SHP77 treated with DMSO at 0.1 percent for 48 hours (cell line): ENCODE data around the gene RBM33.

Experiments
- DNase-seq: peaks from one replicate; lab custom pipeline; 2025; lab: John Stamatoyannopoulos, UW

RBM33 gene

DNA sequence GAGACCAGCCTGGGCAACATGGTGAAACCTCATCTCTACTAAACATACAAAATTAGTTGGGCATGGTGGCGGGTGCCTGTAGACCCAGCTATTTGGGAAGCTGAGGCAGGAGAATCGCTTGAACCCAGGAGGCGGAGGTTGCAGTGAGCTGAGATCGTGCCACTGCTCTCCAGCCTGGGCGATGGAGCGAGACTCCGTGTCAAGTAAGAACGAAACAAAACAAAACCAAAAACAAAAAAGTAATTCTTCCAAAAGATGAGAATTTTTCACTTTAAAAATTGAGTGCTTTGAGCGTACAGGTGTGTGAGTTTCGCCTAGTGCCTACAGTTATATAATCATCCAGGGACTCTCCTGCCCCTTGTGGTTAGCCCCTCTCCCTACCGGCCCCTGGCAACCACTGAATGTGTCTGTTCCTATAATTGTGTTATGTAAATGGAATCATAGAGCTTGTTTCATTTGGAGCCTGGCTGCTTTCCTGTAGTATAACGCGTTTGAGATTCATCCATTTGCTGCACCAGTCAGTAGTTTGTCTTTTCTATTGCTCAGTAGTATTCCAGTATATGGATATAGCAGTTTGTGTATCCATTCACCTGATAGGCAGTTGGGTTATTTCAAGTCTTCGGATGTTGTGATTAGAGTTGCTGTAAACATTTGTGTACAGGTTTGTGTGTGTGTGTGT, 80.0 kb downstream of the RBM33 start:
- DNase-seq = no peak

DNA sequence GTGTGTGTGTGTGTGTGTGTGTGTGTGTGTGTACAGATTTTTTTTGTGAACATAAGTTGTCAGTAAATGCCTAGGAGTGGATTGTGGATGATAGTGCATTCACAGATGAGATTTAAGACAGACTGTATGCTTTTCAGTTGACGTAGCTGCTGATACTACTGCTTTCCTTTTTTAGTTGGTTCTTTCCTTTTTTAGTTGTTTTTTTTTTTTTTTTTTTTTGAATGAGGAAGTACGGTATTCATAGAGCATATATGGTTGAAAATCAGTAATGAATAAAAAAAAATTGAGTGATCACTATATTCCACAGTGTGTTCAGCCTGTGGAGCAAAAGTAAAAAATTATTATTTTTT, 80.5 kb downstream of the RBM33 start:
- DNase-seq = no peak

DNA sequence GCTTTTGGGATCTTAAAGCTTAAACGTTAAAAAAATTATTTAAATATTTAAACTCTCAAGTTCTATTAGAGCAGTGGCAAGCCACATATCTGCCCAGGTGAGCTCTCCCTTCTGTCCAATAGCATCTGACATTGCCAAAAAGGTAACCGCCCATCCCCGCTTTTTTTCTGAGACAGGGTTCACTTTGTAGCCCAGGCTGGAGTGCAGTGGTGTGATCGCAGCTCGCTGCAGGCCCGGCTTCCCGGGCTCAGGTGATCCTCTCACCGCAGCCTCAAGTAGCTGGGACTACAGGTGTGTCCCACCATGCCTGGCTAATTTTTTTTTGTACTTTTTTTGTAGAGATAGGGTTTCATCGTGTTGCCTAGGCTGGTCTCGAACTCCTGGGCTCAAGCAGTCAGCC, 83.2 kb downstream of the RBM33 start:
- DNase-seq = no peak

DNA sequence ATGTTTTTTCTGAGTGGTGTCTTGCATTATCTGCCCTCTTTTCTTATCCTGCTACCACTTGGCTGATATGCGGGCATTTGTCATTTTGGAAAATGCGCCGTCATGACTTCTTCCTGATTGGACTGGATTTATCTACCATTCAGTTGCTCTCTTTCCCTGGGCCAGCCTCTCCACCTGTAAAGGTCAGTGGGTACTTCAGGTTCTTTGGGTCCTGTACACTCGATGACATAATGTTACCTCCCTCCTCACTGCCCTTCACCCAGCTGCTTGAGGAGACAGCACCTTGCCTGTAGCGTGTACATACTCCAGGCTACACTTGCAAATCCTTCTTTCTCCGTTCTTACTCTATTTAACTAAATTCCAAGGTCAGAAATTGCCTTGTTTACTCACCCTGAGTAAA, 83.7 kb downstream of the RBM33 start:
- DNase-seq = no peak

DNA sequence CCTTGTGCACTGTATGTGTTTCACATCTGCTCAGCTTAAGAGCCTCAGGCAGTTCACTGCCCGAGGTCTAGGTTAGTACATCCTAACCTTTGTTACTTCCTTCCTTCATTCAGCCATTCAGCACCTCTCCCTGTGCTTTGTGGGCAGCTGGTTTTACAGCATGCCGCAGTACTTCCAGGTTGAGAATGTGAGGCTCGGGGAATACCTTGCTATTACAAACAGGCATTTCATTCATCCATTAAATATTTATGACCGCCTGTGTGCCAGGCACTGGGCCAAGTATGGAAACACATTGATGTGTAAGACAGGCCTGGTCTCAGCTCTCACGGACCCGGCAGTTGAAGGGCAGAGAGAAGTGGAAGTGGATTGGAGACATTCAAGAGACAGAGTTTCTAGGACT, 85.4 kb downstream of the RBM33 start:
- DNase-seq = no peak

DNA sequence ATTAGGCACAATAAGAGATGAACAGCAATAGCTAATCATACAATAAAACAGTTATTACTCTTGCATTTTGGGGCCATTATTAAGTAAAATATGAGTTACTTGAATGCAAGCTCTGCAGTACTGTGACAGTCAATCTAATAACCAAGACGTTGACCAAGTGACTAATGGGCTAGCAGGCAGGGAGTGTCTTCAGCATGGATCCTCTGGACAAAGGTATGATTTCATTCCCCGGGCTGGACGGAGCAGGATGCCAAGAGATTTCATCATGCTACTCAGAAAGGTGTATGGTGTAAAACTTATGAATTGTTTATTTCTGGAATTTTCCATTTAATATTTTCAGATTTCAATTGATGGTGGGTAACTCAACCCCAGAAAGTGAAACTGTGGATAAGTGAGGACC, 86.9 kb downstream of the RBM33 start:
- DNase-seq = no peak

DNA sequence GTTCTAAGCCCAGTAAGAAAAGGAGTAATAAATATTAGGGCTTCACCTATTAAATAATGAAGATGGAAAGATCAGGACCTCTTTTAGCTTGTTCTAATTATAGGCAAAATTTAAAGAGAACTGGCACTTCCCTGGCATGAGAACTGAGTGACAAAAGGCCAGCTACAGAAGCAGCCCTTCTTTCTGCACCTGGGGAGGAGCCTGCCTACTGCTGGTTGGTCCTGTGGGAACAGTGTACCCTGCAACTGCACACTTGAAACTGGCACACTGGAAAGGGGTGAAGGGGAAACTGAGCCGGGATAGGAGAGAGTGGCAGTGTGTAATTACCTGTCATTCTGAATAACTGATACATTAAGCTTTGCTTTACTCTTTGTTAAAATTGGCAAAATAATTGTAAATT, 87.4 kb downstream of the RBM33 start:
- DNase-seq = no peak

DNA sequence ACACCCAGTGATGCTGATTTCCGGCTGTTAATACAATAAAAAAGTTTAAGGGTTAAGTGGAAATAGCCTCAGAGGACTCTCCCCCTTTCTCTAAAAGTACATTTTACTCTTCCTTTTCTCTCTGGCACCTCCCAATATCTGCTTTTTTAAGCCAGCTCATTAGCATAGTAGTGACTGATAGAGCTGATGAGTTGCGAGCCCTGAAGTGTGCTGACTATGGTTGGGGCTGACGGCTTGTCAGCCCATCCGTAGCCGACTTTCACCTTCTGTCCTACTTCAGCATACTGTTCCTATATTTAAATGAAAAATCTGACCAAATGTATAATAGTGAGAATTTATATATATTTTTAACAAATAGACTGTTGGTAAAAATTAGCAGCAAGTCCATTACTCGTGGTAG, 87.8 kb downstream of the RBM33 start:
- DNase-seq = no peak

DNA sequence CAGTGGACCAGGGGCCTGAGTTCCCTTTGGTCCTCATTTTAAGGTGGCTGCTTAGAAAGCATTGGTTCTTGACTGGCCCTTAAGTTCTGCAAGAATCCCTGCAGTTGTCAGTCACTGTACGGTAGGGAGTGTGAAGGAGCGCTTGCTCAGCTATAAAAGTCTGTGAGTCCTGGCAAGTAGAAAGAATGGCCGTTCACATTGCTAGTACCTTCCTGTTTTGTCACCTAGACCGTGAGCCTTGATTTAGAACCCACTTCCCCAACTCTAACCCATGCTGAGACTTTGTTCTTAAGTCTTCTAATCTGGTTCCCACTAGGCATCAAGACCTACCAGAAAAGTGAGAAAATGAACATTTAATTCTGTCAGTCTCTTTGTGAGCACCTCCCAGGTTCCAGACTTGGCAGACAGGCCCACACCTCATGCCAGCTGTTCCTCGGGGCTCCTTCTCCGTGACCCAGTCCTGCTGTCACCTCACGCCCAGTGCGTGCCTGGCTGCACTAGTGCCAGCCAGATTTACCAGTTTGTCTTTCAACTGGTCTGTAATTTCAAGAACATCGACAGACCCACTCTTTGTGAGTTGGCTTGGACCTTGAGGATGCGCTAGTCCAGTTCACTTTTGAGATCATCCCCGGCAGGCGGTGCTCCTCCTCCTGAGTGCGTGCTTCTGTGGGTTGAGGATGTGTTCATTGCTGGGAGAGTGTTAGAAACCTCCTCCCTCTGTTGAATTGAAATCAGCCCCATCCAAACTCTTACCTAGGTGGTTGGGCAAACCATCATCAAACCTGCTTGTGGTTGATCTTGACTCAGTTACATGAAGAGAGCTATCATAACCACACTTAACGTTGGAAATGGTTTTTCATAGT, 89.4 kb downstream of the RBM33 start:
- DNase-seq = no peak

DNA sequence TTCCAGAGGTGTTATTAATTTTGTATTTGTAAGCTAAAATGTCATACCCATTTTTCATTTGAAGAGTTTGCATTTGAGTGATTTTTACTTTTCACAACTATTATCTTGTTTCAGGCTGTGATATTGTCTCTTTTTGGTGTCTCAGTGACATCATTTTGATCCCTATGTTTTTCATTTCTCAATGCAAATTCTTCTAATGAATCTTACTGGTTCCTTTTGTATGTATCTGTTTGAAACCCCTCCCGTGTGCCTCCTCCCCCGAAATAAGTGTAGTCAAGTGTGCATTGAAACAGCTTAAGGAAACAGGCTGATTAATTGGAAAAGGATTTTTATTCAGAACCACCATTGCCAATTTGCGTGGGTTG, 90.0 kb downstream of the RBM33 start:
- DNase-seq = no peak

DNA sequence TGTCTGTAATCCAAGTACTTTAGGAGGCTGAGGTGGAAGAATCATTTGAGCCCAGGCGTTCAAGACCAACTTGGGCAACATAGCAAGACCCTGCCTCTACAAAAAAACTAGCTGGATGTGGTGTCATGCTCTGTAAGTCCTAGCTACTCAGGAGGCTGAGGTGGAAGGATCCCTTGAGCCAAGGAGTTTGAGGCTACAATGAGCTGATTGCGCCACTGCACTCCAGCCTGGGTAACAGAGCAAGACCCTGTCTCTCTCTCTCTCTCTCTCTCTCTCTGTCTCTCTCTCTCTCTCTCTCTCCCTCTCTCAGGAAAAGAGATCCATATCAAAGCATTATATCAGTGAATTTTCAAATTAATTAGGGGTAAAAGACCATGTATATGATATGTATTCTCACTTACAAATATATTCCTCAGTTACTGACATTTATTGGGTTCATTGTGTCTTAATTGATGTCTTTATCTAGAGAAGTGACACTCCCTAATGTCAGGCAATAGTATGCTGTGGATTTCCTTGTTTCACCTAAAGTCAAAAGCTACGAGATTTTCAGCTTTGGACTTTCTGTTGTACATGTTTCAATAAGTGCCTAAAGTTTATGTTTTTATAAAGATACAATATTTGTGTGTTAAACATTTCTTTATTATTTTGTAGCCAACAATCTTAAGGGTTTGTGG, 91.1 kb downstream of the RBM33 start:
- no peak for DNase-seq

DNA sequence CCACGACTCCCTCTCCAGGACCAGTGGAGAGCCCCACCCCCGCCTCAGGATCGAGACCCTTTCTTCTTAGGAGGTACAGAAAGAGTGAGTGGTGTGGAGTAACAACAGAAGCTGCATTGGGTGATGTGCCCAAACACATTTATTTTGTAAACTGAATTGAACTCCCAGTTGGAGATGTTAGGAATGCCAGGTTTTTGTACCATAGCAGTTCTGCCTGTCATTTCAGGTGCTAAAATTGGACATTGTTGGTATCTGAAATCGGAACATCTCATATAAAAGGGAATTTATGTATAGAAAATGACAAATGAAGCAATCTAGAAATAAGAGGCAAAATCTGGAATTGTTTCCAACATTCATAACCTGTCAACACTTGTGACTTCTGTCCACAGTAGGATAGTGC, 93.1 kb downstream of the RBM33 start:
- DNase-seq = no peak

DNA sequence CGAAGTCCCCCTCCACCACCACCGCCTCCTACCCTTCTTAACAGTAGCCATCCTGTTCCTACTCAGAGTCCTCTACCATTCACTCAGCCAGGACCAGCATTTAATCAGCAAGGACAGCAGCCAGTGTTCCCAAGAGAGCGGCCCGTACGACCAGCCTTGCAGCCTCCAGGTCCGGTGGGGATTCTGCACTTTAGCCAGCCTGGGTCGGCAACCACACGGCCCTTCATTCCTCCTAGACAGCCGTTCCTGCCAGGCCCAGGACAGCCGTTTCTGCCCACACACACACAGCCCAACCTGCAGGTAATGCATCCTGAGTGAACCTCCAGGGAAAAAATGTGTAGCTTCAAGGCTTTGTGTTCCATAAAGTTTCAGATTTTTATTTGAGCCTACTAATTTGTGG, 93.6 kb downstream of the RBM33 start:
- DNase-seq = no peak

DNA sequence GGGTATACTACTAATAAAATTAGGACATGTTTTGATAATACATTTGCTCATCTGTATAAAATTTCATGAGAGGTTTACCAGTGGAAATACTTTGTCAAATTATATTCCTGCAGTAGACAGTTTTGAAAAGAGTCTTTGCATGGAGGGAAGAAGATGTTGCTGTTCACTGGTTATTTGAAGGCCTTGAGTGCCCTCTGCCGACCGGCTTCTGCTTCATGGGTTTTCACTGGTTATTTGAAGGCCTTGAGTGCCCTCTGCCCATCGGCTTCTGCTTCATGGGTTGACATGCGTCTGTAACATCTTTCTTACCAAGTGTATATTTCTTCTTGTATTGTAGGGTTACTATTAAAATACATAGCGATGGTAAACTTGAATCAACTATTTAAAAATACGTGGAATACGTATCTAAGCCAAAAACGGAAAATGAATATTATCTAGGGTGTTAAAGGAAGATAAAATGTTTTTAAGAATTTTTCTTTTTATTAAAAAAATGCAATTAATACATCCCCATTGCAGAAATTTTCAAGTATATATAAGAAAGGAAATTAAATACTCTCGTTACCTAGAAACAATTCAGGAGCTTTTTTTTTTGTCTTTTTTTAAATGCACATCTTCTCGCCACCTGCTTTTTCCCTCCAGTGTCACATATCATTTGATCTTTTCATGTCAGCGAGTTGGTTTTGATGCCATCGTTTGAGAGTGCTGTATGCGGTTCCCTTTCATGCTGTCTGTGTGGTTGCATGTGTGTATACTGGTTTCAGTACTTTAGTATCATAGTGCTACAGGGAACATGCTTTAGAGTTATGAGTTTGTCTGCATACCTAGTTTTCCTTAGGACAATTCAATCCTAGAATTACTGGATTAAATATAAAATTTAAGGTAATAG, 94.4 kb downstream of the RBM33 start:
- no peak for DNase-seq

DNA sequence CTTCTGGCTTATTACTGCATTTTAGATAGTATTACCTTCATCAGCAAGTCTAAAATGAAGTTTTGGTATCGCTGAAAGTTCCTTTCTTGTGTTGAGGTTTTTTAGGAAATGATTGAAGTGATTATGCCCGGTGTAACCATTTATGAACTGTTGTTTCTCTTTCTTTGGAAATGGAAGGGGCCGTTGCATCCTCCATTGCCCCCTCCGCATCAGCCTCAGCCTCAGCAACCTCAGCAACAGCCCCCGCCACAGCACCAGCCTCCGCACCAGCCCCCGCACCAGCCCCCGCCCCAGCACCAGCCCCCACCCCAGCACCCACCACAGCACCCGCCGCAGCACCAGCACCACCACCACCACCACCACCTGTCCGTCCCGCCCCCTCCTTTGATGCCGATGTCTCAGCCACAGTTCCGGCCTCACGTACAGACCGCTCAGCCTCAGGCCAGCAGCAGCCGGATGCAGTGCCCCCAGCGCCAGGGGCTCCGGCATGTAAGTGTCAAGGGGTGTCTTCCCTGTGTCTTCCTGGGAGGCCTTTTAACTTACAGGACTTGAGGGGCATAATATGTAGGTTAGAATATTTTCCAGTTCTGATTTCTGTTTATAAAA, 95.2 kb downstream of the RBM33 start:
- DNase-seq = no peak

DNA sequence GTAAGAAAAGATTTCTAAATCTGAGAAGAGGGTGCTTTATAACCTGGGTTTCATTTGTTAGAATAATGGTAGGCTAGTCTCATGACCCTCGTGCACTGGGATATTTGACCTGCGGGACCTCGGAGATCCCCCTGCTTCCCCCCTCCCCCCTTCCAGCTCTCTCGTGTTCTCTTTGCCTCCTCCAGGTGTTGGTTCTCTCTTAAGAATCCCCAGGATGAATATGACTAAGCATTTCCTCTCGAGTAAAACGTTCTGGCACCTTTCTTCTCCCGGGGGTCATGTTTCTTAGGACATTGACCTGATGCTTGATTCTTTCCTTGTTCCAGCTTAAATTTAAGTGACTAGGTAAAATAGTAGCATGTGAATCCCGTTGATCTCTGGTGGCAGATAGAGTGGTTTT, 96.6 kb downstream of the RBM33 start:
- no peak for DNase-seq

DNA sequence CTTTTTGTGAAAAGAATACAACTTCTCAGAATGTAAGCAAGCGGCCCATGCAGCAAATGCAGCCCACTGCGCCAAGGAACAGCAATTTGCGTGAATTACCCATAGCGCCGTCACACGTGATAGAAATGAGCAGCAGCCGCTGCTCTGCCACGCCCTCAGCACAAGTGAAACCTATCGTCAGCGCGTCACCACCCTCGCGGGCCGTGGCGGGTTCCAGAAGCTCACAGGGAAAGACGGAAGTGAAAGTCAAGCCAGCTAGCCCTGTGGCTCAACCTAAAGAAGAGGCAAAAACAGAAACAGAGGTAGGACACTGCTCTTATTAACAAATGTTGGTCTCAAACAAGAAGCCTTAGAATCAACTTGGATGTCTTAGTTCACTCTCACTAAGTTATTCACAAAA, 97.3 kb downstream of the RBM33 start:
- DNase-seq = no peak

DNA sequence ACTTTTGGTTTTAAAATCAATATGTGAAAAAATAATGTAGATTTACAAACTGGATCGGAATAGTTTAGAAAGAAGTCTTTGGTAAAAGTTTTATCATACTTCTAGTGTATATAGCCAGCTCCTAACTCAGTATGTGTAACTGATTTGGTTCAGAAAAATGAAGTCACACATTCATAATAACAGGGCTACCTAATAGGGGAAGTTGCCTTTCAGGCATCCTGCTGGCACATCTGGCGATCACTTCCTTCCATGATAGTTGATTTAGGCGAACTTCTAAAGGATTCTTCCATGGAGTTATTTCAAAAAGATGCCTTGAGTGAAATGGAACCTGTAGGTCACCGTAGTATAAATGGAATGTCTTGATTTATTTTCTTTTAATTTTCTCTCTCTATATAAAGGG, 98.7 kb downstream of the RBM33 start:
- DNase-seq = no peak

DNA sequence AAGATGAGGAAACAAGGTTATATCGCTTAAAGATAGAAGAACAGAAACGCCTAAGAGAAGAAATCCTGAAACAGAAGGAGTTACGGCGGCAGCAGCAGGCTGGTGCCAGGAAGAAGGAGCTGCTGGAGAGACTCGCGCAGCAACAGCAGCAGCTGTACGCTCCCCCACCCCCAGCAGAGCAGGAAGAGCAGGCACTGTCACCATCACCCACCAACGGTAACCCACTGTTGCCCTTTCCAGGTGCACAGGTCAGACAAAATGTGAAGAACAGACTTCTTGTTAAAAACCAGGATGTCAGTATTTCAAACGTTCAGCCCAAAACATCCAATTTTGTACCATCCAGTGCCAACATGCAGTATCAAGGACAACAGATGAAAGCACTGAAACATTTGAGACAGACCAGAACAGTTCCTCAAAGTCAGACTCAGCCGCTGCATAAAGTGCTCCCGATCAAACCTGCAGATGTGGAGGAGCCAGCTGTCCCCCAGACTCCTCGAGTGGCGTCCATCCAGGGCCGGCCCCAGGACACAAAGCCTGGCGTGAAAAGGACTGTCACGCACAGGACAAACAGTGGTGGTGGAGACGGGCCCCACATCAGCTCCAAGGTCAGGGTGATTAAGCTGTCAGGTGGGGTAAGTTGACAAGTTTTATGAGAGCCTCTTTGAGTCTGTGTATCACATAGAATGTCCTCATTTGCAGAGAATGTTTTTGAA, 100.7 kb downstream of the RBM33 start:
- DNase-seq = no peak

DNA sequence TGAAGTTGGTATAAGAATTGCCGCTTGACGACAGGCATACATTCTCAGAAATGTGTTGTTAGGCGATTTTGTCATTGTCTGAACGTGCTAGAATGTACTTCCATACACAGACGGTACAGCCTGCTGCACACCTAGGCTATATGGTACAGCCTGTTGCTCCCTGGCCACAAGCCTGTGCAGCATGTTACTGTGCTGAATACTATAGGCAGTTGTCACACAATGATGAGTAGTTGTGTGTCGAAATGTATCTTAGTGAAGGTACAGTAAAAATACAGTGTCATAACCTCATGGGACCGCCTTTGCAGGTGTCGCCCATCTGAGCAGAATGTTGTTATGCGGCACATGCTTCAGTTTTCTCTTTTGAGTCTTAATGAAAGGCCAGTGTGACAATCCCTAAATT, 101.3 kb downstream of the RBM33 start:
- no peak for DNase-seq

DNA sequence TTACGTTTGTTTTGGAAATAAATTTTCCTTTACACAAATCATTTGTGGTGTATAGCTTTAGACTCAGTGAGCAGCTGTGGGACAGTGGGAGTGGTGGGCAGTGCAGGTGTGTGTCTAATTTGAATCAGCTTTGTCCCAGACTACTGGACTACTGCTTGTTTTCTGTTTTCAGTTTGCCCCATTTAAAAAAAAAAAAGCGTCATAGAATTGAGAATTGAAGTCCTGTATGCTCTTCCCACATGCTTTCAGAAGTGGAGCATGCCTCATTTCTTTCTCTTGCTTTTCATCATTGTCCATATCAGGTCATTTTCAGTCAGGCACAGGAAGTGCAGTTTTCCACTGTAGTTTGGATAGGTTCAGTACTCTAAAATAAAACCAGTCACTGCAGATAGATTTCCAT, 101.7 kb downstream of the RBM33 start:
- DNase-seq = no peak
